Femur (tissue), 1 donor: ENCODE results near the gene TMEM170A.
"Not testable (repeated sequence)": the region's sequence is repeated elsewhere in the genome, so short reads cannot be mapped to it uniquely, and the experiment has no call there.

Experiments
- DNase-seq: peaks from one replicate; pipeline ENCODE4 v3.0.0-alpha.2; 2017

TMEM170A gene

DNA sequence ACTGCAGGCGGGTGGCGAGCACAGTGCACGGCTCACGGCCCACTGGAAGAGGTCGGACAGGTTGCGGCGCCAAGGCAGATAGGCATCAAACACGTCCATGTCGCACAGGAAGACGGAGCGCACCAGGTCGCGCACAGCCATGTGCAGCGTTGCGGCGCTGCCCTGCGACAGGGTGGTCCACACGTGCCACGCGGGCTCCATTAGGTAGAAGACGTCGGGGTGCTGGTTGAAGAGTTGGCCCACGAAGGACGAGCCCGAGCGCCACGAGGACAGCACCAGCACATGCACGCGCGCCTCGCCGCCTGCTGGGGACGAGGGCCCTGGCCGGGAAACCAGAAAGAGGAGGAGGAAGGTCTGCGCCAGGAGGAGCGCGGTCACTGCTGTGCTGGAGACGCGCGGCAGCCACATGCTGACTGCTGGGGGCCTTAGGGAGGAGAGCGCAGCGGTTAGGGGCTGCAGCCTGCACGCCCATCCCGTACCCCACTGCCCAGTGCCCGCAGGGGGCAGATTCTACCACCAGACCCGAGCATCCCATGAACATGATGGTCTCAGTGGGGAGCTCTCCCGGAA lies 15.0 kb upstream of the TMEM170A start:
- no peak for DNase-seq

GRCh38 chr16:75478480-75479345 lies 14.2 kb upstream of the TMEM170A start:
- DNase-seq: no peak

GRCh38 chr16:75477680-75478473 lies 13.4 kb upstream of the TMEM170A start:
- no peak for DNase-seq

DNA sequence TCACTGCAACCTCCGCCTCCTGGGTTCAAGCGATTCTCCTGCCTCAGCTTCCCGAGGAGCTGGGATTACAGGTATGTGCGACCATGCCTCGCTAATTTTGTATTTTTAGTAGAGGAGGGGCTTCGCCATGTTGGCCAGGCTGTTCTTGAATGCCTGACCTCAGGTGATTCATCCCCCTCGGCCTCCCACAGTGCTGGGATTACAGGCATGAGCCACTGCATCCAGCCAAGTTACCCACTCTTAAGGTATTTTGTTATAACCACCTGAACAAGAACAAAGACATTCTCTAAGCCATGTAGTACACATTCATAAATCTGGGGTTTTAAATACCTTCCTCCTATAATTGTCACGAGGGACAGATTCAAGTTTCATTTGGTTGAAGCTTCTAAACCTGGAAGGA lies 12.3 kb upstream of the TMEM170A start:
- no peak for DNase-seq

DNA sequence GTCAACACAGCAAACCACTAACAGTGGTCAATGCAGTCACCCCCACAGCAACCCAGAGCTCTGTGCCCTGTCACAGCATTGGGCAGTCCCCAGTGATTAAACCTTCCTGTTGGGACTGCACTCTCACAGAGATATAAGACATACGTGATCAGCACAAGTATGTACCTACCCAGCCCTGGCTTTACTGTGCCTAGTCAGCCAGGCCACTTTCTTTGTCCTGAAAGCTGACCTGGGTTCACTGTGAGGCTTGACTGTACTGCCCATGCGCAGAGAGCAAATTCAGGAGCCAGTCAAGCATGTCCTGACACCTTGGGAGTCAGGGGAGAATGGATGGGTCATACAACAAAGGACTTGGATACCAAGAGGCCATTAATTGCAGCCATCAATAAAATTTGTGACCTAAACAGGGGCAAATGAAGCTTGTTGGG lies 10.9 kb upstream of the TMEM170A start:
- no peak for DNase-seq

DNA sequence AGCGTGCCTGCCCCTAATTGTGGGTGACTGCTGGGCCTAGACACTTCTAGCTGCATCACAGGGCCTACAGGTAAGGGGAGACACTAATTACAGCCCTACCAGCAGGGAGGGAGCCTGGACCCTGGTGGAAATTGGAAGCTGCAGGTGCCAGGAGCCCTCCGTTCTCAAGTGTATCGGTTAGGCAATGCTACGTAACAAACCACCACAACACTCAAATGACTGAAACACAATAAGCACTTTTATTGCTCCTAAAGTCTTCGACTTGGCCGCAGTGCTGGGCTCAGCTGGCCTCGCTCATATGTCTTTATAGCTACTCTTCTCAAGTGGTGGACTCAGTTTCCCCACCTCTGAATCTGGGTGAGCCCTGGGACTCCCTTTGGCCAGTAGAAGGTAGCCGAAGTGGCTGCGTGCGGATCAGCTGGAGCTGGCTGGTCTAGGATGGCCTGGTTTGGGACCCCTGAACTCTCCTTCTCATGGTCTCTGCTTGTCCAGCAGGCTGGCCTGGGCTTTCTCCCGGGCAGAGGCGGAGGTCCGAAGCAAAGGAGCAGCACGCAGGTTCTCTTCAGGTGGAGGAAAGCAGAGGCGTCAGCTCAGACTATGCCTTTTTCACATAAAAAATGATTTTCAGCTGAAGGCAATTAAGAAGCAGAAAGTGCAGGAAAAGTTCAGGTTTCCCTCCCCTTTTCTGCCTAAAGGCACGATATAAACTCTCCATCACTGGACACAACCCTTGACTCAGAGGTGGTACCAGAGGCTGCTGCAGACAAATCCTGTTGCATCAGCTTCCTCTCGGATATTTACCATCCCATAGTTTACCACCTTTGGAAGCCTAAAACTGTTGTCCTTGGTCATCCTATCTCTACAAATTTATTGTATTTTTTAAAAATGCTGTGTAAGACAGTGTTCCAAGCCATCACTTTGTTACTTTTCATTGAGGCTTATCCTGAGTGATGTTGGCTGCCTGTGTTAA lies 8.7 kb upstream of the TMEM170A start:
- DNase-seq: no peak

DNA sequence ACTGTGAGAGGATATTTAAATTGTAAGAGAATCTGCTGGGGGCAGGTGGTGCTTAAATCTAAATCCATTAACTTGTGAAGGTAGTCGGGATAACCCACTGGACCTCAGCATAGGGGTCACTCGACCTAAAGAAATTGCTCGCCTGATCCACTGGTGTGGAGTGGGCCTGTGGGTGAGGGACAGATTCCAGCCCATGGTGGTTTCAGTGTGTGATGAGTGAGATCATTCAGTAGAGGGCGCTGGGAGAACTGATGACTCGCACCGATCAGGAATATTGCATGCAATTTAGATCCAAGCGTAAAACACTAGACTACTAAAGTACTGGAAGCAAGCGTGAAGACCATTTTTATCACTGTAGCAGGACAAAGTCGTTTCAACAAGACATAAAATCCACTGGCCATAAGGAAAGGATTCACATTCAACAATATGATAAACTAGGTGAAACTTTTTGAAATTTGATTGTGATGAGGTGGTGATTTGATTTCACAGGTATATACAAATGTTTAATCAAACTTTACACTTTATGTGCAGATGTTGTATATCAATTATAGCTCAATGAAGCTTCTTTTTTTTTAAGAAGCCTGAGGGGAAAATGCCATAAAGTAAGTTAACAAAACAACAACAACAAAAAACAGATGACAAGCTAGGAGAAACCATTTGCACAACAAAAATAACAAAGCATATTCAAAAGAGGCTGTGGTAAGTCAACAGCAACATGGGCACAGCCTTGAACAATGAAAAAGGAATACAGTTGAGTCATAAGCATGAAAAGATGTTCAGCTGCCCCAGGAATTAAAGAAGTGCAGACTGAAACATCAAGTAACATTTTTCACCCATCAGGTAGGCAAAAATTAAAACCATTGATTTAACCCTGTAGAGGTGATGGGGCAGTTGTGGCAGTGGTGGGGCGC lies 7.5 kb upstream of the TMEM170A start:
- DNase-seq: peak; percentile 69

- DNase-seq: no peak
Observed at GRCh38 chr16:75466760-75467159, 2.3 kb upstream of the TMEM170A start.

GRCh38 chr16:75463389-75464121 lies 934 bp downstream of the TMEM170A start:
- peak; percentile 67 for DNase-seq

GRCh38 chr16:75462806-75463205 lies 1.7 kb downstream of the TMEM170A start:
- DNase-seq: no peak

DNA sequence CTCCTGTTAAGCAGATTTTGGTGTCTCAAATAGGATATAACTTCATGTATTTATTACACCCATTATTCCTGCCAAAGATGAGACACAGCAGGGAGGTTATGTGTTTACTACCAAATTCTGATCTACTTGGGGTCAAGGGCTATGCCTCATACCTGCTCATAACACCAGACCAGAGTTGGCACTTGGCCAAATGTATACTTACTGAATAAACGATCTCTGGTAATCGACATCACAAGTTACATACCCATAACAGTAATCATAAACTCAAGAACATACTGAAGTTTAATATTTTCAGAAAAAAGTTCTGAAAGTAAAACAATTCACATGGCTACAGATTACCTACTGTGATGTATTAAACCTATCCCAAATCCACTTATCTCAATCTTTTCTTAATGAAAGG lies 2.9 kb downstream of the TMEM170A start:
- no peak for DNase-seq

DNA sequence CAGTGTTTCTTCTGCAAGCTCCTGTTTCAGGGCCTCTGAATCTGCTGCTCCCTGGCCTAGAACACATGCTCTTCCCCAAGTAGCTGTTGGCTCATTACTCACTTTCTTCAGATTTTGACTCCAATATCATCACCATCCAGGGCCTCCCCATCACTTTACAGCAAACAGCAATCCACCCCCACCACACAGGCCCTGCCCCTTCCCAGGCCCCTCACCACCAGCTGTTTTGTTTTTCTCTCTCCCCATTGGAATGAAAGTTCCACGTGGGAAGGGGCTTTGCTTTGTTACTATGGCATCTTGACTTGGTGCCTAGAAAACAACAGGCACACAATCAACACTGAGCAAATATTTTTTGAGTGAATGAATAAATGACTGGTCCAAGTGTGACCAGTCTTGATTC lies 4.0 kb downstream of the TMEM170A start:
- peak; percentile 81 for DNase-seq

DNA sequence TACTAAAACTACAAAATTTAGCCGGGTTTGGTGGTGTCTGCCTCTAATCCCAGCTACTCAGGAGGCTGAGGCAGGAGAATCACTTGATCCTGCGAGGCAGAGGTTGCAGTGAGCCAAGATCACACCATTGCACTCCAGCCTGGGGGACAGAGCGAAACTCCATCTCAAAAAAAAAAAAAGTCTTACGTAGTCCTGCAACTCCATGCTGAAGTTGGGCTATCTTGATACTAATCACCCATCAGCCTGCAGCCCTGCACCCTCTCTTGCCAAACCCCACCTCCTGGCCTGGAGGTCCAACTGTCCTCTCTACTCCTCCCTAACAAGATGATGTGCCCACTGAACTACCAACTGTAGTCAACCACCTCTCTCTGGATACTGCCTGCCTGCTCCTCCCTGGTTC lies 4.8 kb downstream of the TMEM170A start:
- DNase-seq: no peak

DNA sequence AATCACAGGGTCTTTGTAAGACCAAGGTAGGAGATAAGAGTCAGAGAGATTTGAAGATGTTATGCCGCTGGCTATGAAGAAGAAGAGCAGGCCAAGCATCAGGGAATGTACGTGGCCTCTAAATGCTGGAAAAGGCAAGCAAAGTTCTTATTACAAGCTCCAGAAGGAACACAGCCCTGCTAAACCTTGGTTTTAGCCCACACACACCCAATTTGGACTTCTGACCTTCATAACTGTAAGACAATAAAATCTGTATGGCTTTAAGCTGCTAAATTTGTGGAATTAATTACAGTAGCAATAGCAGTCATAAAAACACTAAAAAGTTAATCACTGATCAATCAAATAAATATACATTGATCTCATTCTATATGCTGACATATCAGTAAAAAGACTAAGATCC lies 6.0 kb downstream of the TMEM170A start:
- DNase-seq: no peak

DNA sequence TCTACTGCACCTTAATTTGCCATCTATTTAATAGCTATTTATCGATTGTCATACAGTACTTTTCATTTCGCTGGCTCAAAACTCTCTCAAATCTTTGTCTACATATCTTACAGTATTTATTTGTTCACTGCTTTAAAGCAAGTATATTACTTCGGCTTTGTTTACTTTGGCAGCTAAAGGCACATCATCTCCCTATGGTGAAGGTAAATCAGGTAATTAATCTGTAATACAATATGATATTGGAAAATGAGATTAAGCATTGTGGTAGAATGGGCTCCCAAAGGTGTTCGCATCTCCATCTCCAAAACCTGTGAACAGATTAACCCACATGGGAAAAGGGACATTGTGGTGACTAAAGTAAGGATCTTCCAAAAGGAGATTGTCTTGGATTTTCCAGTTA lies 6.5 kb downstream of the TMEM170A start:
- DNase-seq: no peak

DNA sequence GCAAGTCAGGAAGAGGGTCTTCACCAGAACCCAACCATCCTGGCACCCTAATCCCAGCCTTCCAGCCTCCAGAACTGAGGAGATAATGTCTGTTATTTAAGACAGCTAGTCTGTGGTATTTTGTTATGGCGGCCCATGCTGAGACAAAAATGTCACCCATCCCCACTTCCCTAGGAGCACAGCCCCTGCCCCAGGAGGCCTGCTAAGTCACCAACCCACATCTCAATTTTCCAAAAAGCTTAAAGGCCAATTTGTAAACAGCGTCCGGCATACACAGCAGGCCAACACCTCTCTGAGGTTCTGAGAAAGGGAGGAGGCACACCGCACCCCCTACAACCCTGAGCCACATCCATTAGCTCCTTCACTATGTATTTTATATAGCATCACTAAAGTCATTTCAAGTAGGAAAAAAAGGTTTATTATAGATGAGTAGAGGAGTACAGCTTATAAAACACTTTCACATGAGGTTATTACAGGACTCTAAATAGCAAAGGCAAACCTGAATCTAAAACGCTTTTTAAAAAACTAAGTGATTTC lies 6.9 kb downstream of the TMEM170A start:
- DNase-seq: no peak

GRCh38 chr16:75456971-75457370 lies 7.5 kb downstream of the TMEM170A start:
- DNase-seq: no peak

- DNase-seq: not testable (repeated sequence)
Observed at GRCh38 chr16:75456486-75456885, 8.0 kb downstream of the TMEM170A start.

DNA sequence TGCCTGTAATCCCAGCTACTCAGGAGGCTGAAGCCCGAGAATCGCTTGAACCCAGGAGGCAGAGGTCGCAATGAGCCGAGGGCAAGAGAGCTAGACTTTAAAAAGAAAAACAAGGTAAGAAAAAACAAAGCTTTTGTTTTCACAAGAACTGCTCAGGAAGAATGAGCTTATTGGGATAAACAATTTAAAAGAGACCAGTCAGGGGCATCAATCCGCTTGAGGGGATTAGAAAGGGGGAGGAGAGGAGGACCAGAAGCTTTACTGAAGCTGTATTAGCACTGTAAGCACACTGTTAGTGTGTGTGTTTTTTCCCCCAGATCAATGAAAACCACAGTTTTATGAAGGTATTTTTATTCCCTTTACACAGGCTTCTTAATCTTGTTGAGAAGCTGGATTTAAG lies 8.8 kb downstream of the TMEM170A start:
- DNase-seq: no peak

DNA sequence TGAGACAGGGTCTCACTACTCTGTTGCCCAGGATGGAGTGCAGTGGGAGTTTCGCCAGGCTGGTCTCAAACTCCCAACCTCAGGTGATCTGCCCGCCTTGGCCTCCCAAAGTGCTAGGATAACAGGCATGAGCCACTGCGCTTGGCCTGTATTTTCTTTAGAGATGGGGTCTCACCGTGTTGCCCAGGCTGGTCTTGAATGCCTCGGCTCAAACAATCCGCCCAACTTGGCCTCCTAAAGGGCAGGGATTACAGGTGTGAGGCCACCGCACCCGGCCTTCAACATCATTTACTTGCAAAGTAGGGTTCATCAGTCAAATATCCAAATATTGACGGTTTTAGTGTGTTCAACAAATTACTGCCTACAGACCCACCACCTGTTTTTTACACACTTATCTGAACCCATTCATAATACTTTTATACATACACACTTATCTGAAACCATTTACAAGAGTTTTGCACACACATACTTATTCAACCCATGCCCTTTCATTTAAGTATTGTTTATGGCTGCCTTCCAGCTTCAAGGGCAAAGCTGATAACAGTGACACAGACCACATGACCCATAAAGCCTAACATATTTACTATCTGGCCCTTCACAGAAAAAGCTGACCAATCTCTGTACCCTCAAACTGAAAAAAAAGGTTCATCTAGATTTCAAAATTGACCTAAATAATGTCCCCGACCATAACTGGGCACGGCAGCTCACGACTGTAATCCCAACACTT lies 11.9 kb downstream of the TMEM170A start:
- no peak for DNase-seq
